Retinal pigment epithelial cell (primary cell): Measurements from ENCODE around the gene ABCA12.

Source experiments
- DNase-seq: peaks from one replicate; pipeline ENCODE4 v3.0.0-alpha.2; 2010; ENCODE audit warnings: low read depth
- H3K4me3 ChIP-seq: 2 replicates; pipeline ENCODE4 v1.5.1; 2011; ENCODE audit warnings: mild to moderate bottlenecking, low read length, control low read depth, moderate library complexity
- TF ChIP-seq, protein P1 (sequence below): conservative IDR thresholded peaks from 2 replicates; pipeline ENCODE4 v1.5.1; 2011; ENCODE audit warnings: low read depth, low read length, control low read depth, inconsistent platforms

ABCA12 gene

DNA sequence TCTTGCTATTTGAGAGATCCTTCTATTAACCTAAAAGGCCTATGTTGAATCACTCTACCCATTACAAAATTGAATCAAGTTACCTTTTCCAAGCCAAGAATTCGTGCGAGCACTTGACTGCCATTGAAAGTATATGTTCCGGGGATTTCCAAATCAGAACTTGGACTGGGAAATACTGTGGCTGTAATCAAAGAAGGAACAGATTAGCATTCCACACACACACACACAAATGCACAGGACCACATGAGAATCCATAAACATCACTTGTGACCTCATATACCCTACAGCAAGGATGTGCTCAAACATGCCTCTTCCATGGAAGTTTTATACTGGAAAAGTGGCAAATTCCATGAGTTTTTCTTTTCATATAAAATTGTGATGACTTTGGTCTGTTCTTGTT, 86.0 kb downstream of the ABCA12 start:
- DNase-seq = no peak
- no peak overlapping the region for H3K4me3 ChIP-seq
- TF ChIP-seq, protein P1, sequence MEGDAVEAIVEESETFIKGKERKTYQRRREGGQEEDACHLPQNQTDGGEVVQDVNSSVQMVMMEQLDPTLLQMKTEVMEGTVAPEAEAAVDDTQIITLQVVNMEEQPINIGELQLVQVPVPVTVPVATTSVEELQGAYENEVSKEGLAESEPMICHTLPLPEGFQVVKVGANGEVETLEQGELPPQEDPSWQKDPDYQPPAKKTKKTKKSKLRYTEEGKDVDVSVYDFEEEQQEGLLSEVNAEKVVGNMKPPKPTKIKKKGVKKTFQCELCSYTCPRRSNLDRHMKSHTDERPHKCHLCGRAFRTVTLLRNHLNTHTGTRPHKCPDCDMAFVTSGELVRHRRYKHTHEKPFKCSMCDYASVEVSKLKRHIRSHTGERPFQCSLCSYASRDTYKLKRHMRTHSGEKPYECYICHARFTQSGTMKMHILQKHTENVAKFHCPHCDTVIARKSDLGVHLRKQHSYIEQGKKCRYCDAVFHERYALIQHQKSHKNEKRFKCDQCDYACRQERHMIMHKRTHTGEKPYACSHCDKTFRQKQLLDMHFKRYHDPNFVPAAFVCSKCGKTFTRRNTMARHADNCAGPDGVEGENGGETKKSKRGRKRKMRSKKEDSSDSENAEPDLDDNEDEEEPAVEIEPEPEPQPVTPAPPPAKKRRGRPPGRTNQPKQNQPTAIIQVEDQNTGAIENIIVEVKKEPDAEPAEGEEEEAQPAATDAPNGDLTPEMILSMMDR = no peak

DNA sequence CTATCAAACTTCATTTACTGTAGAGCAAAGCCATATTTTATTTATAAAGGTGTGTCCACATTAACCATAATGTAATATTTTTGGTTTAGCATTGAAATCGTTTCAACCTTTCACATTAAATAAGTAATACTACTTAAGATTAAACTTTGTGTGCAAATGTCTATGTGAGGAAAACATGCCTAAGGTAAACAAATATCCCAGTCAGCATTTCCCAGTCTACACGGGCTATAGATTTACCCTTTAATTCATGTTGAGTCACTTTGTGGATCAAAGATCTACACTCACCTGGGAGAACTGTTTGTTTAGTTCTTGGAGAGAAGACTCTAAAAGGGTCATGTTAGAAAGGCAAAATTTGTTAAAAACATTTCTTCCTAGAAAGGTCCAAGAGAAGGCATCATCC, 89.1 kb downstream of the ABCA12 start:
- H3K4me3 ChIP-seq = no peak overlapping the region
- no peak for DNase-seq
- TF ChIP-seq, protein P1 = no peak

DNA sequence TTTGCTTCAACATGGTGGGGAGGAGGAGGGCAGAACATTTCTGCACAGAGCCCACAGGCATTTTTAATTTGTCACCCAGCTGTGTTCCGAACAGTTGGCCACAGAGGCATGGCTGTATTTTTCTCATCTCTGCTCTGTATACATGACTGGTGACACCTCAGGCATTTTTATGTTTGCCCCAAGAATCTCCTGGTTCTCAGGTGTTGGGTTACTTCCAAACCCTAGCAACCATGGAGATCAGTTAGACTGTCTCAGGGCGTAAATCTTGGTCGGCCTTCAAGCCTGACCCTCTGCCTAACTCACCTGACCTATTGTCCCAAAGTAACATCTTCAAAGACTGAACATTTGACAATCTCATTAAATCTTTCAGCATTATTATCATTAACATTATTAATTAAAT, 100.0 kb downstream of the ABCA12 start:
- no peak overlapping the region for H3K4me3 ChIP-seq

DNA sequence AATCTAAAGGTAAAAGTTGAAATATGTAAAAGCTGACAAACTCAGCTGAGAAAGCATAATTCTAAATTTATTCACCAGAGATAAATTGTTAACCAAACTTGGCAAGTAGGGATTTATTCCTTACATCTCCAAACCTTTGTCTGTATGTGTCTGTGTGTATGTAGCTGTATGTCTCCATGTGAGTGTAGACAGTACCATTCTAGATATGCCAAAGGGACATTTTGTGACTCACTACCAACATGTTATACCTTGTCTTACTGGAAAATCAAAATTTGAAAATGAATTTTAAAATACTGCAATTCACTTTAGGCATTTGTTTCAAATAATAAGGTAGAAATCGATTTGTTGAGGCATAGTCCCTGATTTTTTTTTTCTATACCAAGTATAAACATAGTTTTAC, 102.1 kb downstream of the ABCA12 start:
- TF ChIP-seq, protein P1 = no peak
- no peak for DNase-seq
- H3K4me3 ChIP-seq = no peak overlapping the region

More for the DNA sequence above, 100.0 kb downstream of the ABCA12 start:
- DNase-seq = no peak
- TF ChIP-seq, protein P1 = no peak

DNA sequence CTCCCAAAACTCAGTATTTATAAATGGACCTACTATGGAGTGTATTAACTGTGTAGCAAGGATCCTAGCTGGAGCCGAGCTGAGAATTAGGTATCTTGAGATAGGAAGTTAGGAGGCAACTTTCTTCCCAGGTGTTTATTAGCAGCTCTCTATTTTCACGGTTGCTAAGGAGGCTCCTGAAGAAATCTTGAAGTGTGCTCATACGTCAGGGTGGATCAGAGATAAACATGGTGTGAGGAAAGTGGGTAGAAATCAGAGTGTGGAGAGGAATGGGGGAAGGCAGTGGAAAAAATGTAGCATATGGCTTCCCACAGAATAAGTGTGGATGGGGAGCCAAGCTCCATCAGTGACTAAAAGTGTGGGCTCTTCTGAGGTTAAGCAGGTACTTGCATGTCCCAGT, 104.3 kb downstream of the ABCA12 start:
- no peak overlapping the region for H3K4me3 ChIP-seq
- TF ChIP-seq, protein P1 = no peak
- no peak for DNase-seq

DNA sequence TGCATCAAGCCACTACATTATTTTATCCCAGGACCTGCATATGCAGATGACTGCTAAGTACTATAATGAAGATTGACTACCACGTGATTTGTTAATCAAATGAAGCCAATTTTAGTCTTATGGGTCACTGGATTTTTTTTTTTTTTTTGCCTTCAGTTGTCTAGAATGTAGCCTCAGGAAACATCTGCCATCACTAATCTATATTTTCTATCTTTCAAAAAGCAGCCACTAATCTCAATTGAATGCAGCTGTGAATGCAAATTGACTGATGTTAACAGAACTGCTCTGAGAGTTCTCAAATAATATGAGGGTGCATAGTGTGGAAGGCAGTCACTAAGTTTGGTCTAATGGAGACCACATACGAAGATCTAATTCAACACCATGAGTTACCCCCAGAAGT, 106.3 kb downstream of the ABCA12 start:
- no peak for DNase-seq

DNA sequence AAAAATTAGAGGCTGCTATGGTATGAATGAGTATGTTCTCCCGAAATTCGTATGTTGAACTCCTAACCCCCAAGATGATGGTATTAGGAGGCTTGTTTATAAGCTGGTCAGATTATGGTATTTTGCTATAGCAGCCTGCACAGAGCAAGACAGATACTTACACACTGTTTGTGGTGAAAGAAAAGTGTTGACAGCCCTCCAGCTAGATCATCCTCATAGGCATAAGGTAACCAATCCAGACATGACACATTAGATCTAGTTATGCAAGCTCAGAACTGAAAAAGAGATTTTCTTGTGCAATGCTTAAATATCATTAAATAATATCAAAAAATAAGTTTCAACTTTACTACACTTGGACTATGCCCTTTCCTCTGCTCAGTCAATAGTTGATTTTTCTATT, 107.1 kb downstream of the ABCA12 start:
- no peak for DNase-seq
- no peak overlapping the region for H3K4me3 ChIP-seq
- TF ChIP-seq, protein P1 = no peak

More for the DNA sequence above, 106.3 kb downstream of the ABCA12 start:
- TF ChIP-seq, protein P1 = no peak
- no peak overlapping the region for H3K4me3 ChIP-seq
